SK-N-SH treated with all-trans-retinoic acid at 6 μM for 48 hours (cell line): ENCODE measurements around the gene KIAA1755.

Experiments used
- ATAC-seq: fragments of 200-7000 bp; cut with Tn5 transposase; 3 replicates; pipeline ENCODE4 v1.9.1; 2020; ENCODE audit warnings: mild to moderate bottlenecking, moderate library complexity
- ARNTL ChIP-seq: fragments of 450-650 bp; formaldehyde crosslinking; IDR thresholded peaks from 2 replicates; pipeline ENCODE4 v1.5.0; 2020; ENCODE audit warnings: low read depth, mild to moderate bottlenecking, moderate library complexity, borderline replicate concordance
- BACH2 ChIP-seq: fragments of 250-450 bp; sonication (Bioruptor Pico); IDR thresholded peaks from 2 replicates; pipeline ENCODE4 v1.9.0; 2021; ENCODE audit warnings: mild to moderate bottlenecking, borderline replicate concordance
- CREB5 ChIP-seq: fragments of 250-450 bp; sonication (Bioruptor Pico); IDR thresholded peaks from 2 replicates; pipeline ENCODE4 v1.5.1; 2020; ENCODE audit warnings: low read depth, mild to moderate bottlenecking, moderate library complexity
- CSDC2 ChIP-seq: fragments of 250-450 bp; sonication (Bioruptor Pico); IDR thresholded peaks from 2 replicates; pipeline ENCODE4 v1.5.0; 2020; ENCODE audit warnings: mild to moderate bottlenecking, moderate library complexity
- ESRRG ChIP-seq: fragments of 250-450 bp; sonication (Bioruptor Pico); IDR thresholded peaks from 2 replicates; pipeline ENCODE4 v1.6.1; 2021; ENCODE audit warnings: mild to moderate bottlenecking
- GLIS3 ChIP-seq: fragments of 250-450 bp; sonication (Bioruptor Pico); IDR thresholded peaks from 2 replicates; pipeline ENCODE4 v1.5.0; 2020; ENCODE audit warnings: mild to moderate bottlenecking, moderate library complexity
- ISL1 ChIP-seq: fragments of 250-450 bp; sonication (Bioruptor Pico); IDR thresholded peaks from 2 replicates; pipeline ENCODE4 v2.1.2; 2022; ENCODE audit warnings: mild to moderate bottlenecking, moderate library complexity
- OSR1 ChIP-seq: fragments of 250-450 bp; sonication (Bioruptor Pico); IDR thresholded peaks from 2 replicates; pipeline ENCODE4 v1.8.0; 2022; ENCODE audit warnings: moderate library complexity, mild to moderate bottlenecking, inconsistent platforms
- PPARA ChIP-seq: fragments of 250-450 bp; sonication (Bioruptor Pico); IDR thresholded peaks from 2 replicates; pipeline ENCODE4 v1.5.0; 2020; ENCODE audit warnings: mild to moderate bottlenecking, borderline replicate concordance
- RARB ChIP-seq: fragments of 250-450 bp; sonication (Bioruptor Pico); IDR thresholded peaks from 2 replicates; pipeline ENCODE4 v1.8.0; 2021; ENCODE audit warnings: mild to moderate bottlenecking, moderate library complexity
- SNAI2 ChIP-seq: fragments of 250-450 bp; sonication (Bioruptor Pico); IDR thresholded peaks from 2 replicates; pipeline ENCODE4 v1.5.0; 2020; ENCODE audit warnings: mild to moderate bottlenecking, moderate library complexity
- TCF4 ChIP-seq: fragments of 250-450 bp; sonication (Bioruptor Pico); IDR thresholded peaks from 2 replicates; pipeline ENCODE4 v1.8.0; 2021; ENCODE audit warnings: mild to moderate bottlenecking, moderate library complexity, borderline replicate concordance
- TOX ChIP-seq: fragments of 250-450 bp; sonication (Bioruptor Pico); IDR thresholded peaks from 2 replicates; pipeline ENCODE4 v1.8.0; 2021; ENCODE audit warnings: mild to moderate bottlenecking, moderate library complexity, borderline replicate concordance
- TSHZ2 ChIP-seq: fragments of 250-450 bp; sonication (Bioruptor Pico); IDR thresholded peaks from 2 replicates; pipeline ENCODE4 v1.5.0; 2020; ENCODE audit warnings: mild to moderate bottlenecking, moderate library complexity
- ZC3H10 ChIP-seq: fragments of 250-450 bp; sonication (Bioruptor Pico); IDR thresholded peaks from 2 replicates; pipeline ENCODE4 v1.5.1; 2021; ENCODE audit warnings: mild to moderate bottlenecking, moderate library complexity
- ZFP3 ChIP-seq: fragments of 250-450 bp; sonication (Bioruptor Pico); IDR thresholded peaks from 2 replicates; pipeline ENCODE4 v1.5.0; 2020; ENCODE audit warnings: mild to moderate bottlenecking, moderate library complexity
- ZFP30 ChIP-seq: fragments of 450-650 bp; formaldehyde crosslinking; IDR thresholded peaks from 2 replicates; pipeline ENCODE4 v1.5.0; 2022; ENCODE audit warnings: mild to moderate bottlenecking, moderate library complexity
- ZNF565 ChIP-seq: fragments of 450-650 bp; formaldehyde crosslinking; conservative IDR thresholded peaks from 2 replicates; pipeline ENCODE4 v1.5.0; 2020; ENCODE audit warnings: low read depth, mild to moderate bottlenecking, moderate library complexity
- ZNF70 ChIP-seq: fragments of 450-650 bp; formaldehyde crosslinking; IDR thresholded peaks from 2 replicates; pipeline ENCODE4 v1.5.0; 2020; ENCODE audit warnings: mild to moderate bottlenecking, moderate library complexity
- ZNF8 ChIP-seq: fragments of 450-650 bp; formaldehyde crosslinking; IDR thresholded peaks from 2 replicates; pipeline ENCODE4 v1.5.0; 2020; ENCODE audit warnings: mild to moderate bottlenecking, moderate library complexity
- TF ChIP-seq, protein P1 (sequence below): fragments of 250-450 bp; sonication (Bioruptor Pico); IDR thresholded peaks from 2 replicates; pipeline ENCODE4 v1.8.0; 2020; ENCODE audit warnings: mild to moderate bottlenecking, moderate library complexity, borderline replicate concordance
- TF ChIP-seq, protein P2 (sequence below): fragments of 250-450 bp; sonication (Bioruptor Pico); IDR thresholded peaks from 2 replicates; pipeline ENCODE4 v1.8.0; 2021; ENCODE audit warnings: low read depth, mild to moderate bottlenecking, moderate library complexity, borderline replicate concordance
- TF ChIP-seq, protein P3 (sequence below): fragments of 250-450 bp; sonication (Bioruptor Pico); IDR thresholded peaks from 2 replicates; pipeline ENCODE4 v1.5.1; 2021; ENCODE audit warnings: mild to moderate bottlenecking, moderate library complexity

The KIAA1755 gene

DNA sequence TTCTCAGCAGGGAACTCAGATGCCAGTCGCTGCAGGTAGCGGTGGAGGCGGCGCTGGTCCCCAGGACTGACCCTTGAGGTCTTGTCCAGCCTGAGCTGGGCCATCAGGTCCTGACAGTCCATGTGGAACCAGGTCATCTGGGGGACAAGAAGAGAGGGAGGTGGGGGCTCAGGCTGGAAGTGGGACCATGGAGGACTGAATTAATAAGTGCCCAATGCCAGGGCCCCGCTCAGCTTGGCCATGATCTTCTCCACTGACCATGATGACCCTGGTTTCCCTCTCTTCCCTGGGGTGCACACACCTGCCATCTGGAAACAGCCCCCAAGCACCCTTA is 47.0 kb downstream of the KIAA1755 start:
- ATAC-seq, result no peak
- TF ChIP-seq ESRRG (no peak), ZC3H10 (CRISPR knock-in tag) (no peak), TSHZ2 (CRISPR knock-in tag) (no peak), TCF4 (CRISPR knock-in tag) (no peak), CREB5 (CRISPR knock-in tag) (no peak), ZNF565 (CRISPR knock-in tag) (no peak), BACH2 (CRISPR knock-in tag) (no peak), ZNF70 (CRISPR knock-in tag) (no peak), GLIS3 (CRISPR knock-in tag) (no peak), ARNTL (CRISPR knock-in tag) (no peak), ZNF8 (CRISPR knock-in tag) (no peak), OSR1 (CRISPR knock-in tag) (no peak), RARB (CRISPR knock-in tag) (no peak), CSDC2 (CRISPR knock-in tag) (no peak), ZFP30 (no peak), PPARA (CRISPR knock-in tag) (no peak), ISL1 (no peak)
- TF ChIP-seq, protein P1, sequence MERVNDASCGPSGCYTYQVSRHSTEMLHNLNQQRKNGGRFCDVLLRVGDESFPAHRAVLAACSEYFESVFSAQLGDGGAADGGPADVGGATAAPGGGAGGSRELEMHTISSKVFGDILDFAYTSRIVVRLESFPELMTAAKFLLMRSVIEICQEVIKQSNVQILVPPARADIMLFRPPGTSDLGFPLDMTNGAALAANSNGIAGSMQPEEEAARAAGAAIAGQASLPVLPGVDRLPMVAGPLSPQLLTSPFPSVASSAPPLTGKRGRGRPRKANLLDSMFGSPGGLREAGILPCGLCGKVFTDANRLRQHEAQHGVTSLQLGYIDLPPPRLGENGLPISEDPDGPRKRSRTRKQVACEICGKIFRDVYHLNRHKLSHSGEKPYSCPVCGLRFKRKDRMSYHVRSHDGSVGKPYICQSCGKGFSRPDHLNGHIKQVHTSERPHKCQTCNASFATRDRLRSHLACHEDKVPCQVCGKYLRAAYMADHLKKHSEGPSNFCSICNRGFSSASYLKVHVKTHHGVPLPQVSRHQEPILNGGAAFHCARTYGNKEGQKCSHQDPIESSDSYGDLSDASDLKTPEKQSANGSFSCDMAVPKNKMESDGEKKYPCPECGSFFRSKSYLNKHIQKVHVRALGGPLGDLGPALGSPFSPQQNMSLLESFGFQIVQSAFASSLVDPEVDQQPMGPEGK (CRISPR knock-in tag), result no peak
- TF ChIP-seq, protein P2, sequence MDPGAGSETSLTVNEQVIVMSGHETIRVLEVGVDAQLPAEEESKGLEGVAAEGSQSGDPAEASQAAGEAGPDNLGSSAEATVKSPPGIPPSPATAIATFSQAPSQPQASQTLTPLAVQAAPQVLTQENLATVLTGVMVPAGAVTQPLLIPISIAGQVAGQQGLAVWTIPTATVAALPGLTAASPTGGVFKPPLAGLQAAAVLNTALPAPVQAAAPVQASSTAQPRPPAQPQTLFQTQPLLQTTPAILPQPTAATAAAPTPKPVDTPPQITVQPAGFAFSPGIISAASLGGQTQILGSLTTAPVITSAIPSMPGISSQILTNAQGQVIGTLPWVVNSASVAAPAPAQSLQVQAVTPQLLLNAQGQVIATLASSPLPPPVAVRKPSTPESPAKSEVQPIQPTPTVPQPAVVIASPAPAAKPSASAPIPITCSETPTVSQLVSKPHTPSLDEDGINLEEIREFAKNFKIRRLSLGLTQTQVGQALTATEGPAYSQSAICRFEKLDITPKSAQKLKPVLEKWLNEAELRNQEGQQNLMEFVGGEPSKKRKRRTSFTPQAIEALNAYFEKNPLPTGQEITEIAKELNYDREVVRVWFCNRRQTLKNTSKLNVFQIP (CRISPR knock-in tag), result no peak
- TF ChIP-seq, all 23 proteins: peak for 0

GRCh38 chr20:38212806-38213606 is 47.5 kb downstream of the KIAA1755 start:
- ATAC-seq, result no peak
- TF ChIP-seq ZNF70 (CRISPR knock-in tag), result no peak
- no peak for TF ChIP-seq BACH2 (CRISPR knock-in tag)
- no peak for TF ChIP-seq PPARA (CRISPR knock-in tag)
- no peak for TF ChIP-seq GLIS3 (CRISPR knock-in tag)
- TF ChIP-seq, protein P3, sequence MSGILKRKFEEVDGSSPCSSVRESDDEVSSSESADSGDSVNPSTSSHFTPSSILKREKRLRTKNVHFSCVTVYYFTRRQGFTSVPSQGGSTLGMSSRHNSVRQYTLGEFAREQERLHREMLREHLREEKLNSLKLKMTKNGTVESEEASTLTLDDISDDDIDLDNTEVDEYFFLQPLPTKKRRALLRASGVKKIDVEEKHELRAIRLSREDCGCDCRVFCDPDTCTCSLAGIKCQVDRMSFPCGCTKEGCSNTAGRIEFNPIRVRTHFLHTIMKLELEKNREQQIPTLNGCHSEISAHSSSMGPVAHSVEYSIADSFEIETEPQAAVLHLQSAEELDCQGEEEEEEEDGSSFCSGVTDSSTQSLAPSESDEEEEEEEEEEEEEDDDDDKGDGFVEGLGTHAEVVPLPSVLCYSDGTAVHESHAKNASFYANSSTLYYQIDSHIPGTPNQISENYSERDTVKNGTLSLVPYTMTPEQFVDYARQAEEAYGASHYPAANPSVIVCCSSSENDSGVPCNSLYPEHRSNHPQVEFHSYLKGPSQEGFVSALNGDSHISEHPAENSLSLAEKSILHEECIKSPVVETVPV (CRISPR knock-in tag), result no peak
- TF ChIP-seq TOX (CRISPR knock-in tag), result no peak
- no peak for TF ChIP-seq ARNTL (CRISPR knock-in tag)
- TF ChIP-seq ZNF565 (CRISPR knock-in tag), result no peak
- no peak for TF ChIP-seq TCF4 (CRISPR knock-in tag)
- TF ChIP-seq ISL1, result no peak
- no peak for TF ChIP-seq CREB5 (CRISPR knock-in tag)
- no peak for TF ChIP-seq SNAI2 (CRISPR knock-in tag)
- TF ChIP-seq TSHZ2 (CRISPR knock-in tag), result no peak
- TF ChIP-seq, protein P2 (CRISPR knock-in tag), result no peak
- TF ChIP-seq CSDC2 (CRISPR knock-in tag), result no peak
- TF ChIP-seq ZFP3 (CRISPR knock-in tag), result no peak
- no peak for TF ChIP-seq ZFP30
